ENCODE results near the gene XKR3. TPM values are rescaled to one million over a fixed set of nuclear protein-coding genes. Genes with fewer than 3 reads are reported as not detected.

The XKR3 gene
- polyA plus RNA-seq, 3 donors, result 0.07 TPM; not detected in 2

DNA sequence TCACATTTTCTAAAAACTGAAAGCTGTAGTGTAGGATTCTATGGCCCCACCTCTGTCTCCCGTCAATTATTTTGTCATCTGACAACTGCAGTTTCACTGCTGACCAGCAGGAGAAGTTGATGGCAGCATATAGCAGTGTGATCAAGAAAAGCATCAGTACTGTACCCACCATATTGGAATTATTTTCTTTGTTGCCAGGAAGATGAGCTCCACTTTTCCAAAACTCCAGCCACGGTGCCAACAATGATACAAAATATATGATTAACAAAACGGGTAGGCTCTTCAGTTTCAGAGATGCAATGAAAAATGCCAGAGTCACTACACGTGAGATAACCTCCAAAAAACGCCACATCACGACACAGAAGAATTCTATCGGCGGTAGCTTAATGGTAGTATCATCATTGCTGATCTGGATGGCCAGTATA is 41.3 kb downstream of the XKR3 start:
- intact Hi-C loops (cut with micrococcal nuclease), result no loop called here
- Histone ChIP-seq H3K9me3 (replicated peaks in 1 of 2; ENCODE audit: control insufficient read depth in 1 of 2, insufficient read depth in 1 of 2, low read length in 2 of 2) (no peaks in the 10 kb centered on the region), H3K4me2 (replicated peaks; ENCODE audit: extremely low read depth, low read length, poor library complexity, severe bottlenecking) (no peak overlapping the region), H3K4me3 (replicated peaks in 1 of 3; ENCODE audit: low read depth in 2 of 3, low read length in 3 of 3) (no peak overlapping the region), H3K27me3 (ENCODE audit: control insufficient read depth in 2 of 2, insufficient read depth in 2 of 2, low read length in 2 of 2) (no peaks in the 10 kb centered on the region), H3K36me3 (replicated peaks in 1 of 2; ENCODE audit: control insufficient read depth in 1 of 2, insufficient read depth in 2 of 2, low read length in 2 of 2) (no peaks in the 10 kb centered on the region), H3K27ac (ENCODE audit: low read depth in 1 of 2, low read length in 2 of 2) (no peak overlapping the region), H3K79me2 (ENCODE audit: insufficient read depth, low read length) (no peaks in the 10 kb centered on the region), H3K4me1 (ENCODE audit: control insufficient read depth in 1 of 2, insufficient read depth in 2 of 2, low read length in 2 of 2) (no peaks in the 10 kb centered on the region), H4K20me1 (ENCODE audit: insufficient read depth, low read length) (no peaks in the 10 kb centered on the region), H2AFZ (ENCODE audit: insufficient read depth, low read depth, low read length, poor library complexity, severe bottlenecking) (no peak overlapping the region), H3K9ac (ENCODE audit: insufficient read depth, low read length, poor library complexity, severe bottlenecking) (no peak overlapping the region)
- Mint-ChIP-seq H3K36me3 (no peaks in the 10 kb centered on the region), H3K27me3 (ENCODE audit: low read depth in 3 of 3) (peaks cover 0 to 4% (median 2%) of the 10 kb centered on the region in 3 donors), H3K4me3 (no peak overlapping the region), H3K9me3 (peaks cover 0 to 1% (median 0%) of the 10 kb centered on the region in 7 donors), H3K4me1 (peaks cover 2% of the 10 kb centered on the region), H3K27ac (no peak overlapping the region)
- 87% methylated on average over 4 of the region's 8 CpGs for WGBS (ENCODE audit: insufficient coverage)
- DNase-seq, result peak in 1 of 3 donors; percentile 4
- TF ChIP-seq CTCF (IDR thresholded peaks at IDR 0.05), result peak; percentile 72

DNA sequence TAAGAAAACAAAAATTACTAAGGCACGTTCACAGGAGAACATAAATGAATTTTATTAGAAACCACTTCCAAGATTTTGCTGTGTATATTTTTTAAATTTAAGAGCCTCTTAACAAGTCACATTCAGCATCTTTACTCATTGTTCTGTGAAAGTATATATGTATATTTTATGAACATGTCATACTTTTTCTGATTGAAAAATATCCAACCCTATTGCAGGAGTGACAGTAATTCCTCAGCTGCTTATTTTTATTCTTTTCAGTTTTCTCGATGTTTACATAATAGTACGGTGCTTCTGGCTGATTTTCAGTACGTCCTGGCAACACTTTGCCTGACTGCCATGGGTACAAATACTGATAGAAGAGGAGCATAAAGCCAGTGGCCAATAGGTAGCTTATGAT is 41.8 kb downstream of the XKR3 start:
- no peaks in the 10 kb centered on the region for H3K27me3 ChIP-seq (ENCODE audit: control insufficient read depth in 2 of 2, insufficient read depth in 2 of 2, low read length in 2 of 2)
- no peaks in the 10 kb centered on the region for H3K36me3 ChIP-seq (replicated peaks in 1 of 2; ENCODE audit: control insufficient read depth in 1 of 2, insufficient read depth in 2 of 2, low read length in 2 of 2)
- H3K79me2 ChIP-seq (ENCODE audit: insufficient read depth, low read length), result no peaks in the 10 kb centered on the region
- H3K27ac ChIP-seq (ENCODE audit: low read depth in 1 of 2, low read length in 2 of 2), result no peak overlapping the region
- Mint-ChIP-seq H3K27ac (no peak overlapping the region), H3K9me3 (peaks cover 0 to 1% (median 0%) of the 10 kb centered on the region in 7 donors), H3K36me3 (no peaks in the 10 kb centered on the region), H3K27me3 (ENCODE audit: low read depth in 3 of 3) (peaks cover 0 to 4% (median 2%) of the 10 kb centered on the region in 3 donors), H3K4me3 (no peak overlapping the region), H3K4me1 (peaks cover 6% of the 10 kb centered on the region)
- no peaks in the 10 kb centered on the region for H3K9me3 ChIP-seq (replicated peaks in 1 of 2; ENCODE audit: control insufficient read depth in 1 of 2, insufficient read depth in 1 of 2, low read length in 2 of 2)
- WGBS (ENCODE audit: insufficient coverage), result no CpG with 5 or more reads among the region's 4 CpGs
- no peak for DNase-seq
- no peaks in the 10 kb centered on the region for H3K4me1 ChIP-seq (ENCODE audit: control insufficient read depth in 1 of 2, insufficient read depth in 2 of 2, low read length in 2 of 2)
- no peak overlapping the region for H3K4me2 ChIP-seq (replicated peaks; ENCODE audit: extremely low read depth, low read length, poor library complexity, severe bottlenecking)
- no peak overlapping the region for H3K9ac ChIP-seq (ENCODE audit: insufficient read depth, low read length, poor library complexity, severe bottlenecking)
- intact Hi-C loops (cut with micrococcal nuclease), result no loop called here
- no peak overlapping the region for H3K4me3 ChIP-seq (replicated peaks in 1 of 3; ENCODE audit: low read depth in 2 of 3, low read length in 3 of 3)
- TF ChIP-seq CTCF (IDR thresholded peaks at IDR 0.05), result no peak
- H2AFZ ChIP-seq (ENCODE audit: insufficient read depth, low read depth, low read length, poor library complexity, severe bottlenecking), result no peak overlapping the region
- H4K20me1 ChIP-seq (ENCODE audit: insufficient read depth, low read length), result no peaks in the 10 kb centered on the region
